Globus pallidus (tissue), 1 donor: ENCODE measurements around the gene MED27.

Source experiments
- DNase-seq: peaks from one replicate; pipeline ENCODE4 v3.0.0-alpha.2; 2015; ENCODE audit warnings: low spot score

Gene MED27

DNA sequence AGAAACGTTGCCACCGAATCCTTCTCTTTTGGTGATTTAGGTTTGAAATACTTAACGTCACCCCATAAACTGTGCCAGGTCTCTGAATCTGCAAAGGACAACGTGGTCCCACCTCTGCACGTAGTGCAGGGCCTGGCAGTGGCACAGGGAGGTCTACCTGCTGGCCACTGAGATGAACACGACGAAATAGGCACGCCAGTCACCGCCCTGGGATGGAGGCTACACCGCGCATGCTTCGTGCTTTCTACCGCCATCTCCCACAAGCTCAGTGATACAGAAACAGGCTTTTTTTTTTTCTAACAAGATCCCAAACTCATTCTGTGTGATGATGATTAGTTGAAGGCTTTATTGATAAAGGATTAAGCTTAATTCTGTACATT lies 199.8 kb downstream of the MED27 start:
- no peak for DNase-seq

DNA sequence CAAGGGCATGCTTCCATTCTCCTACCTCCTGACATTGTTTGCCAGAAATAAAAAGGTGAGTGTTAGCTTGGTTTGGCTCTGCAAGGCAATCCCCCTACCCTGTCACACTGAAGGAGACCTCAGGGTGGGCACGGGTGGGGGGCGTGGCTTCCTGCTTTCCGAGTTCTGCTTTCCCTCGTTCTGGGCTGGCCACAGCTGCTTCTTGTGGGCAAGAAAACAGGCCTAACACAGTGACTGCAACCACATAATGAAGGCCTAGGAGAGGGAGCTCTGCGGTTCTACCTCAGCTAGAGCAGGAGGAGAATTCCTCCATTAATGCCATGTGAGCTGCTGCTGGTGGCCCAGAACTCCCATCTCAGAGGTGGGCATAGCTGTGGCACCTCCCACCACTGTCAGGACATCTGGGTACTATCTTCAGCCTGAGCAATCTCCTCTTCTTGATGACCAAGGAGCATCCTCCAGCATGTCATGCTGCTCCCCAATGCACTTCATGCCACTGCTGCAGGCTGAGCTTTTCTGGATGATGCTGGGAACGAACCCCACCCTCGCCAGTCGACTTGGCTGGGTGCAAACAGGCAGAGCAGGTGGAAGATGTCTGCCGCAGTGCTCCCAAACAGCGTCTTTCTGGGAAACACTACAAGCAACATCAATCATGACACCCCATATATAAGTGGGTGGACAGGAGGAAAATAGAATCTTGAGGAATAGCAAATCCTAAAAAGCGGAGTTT lies 200.3 kb downstream of the MED27 start:
- DNase-seq, result no peak

DNA sequence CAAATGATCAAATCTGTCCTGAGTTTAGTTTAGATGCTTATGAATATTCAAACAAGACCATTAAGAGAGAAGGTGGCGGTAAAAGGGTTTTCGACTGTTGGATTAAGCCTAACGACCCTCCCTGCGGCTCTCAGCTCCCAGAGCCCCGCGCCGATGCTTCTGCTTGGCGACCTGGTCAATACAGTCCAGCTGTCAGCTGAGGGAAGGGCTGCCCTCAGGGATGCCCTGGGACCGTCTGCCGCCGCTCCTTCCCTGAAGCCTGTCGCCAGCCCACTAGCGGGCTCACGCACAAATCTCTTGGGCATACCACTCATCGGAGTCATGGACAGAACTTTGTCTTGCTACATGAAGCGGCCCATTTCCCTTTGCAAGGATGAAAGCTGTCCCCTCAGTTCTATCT lies 203.2 kb downstream of the MED27 start:
- DNase-seq, result no peak

DNA sequence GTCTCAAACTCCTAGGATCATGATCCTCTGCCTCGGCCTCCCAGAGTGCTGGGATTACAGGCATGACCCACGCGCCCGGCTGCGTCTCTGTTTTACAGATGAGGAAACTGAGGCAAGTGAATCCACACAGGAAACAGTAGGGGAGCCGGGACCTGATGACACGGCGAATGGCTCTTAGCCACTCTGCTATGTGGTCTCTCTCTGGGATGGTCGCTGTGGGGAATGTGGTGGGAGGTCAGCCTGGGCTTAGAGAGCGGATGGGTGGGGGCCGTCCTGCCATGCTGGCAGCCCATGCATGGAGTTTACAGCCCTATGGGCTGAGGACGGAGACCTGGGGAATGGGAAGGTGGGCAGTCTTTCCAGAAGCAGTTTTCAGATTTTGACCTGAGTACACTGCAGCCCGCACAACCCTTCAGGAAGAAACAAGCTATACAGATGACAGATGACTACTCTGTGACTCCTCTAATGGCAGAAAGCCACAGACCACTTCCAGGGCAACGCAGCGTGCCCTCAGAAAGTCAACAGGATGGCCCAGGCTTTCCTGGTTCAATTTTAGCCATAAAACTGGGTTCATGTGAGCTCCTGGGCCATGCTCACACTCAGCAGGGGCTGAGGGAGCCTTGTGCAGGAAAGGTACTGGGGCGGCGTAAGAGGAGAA lies 203.7 kb downstream of the MED27 start:
- no peak for DNase-seq

DNA sequence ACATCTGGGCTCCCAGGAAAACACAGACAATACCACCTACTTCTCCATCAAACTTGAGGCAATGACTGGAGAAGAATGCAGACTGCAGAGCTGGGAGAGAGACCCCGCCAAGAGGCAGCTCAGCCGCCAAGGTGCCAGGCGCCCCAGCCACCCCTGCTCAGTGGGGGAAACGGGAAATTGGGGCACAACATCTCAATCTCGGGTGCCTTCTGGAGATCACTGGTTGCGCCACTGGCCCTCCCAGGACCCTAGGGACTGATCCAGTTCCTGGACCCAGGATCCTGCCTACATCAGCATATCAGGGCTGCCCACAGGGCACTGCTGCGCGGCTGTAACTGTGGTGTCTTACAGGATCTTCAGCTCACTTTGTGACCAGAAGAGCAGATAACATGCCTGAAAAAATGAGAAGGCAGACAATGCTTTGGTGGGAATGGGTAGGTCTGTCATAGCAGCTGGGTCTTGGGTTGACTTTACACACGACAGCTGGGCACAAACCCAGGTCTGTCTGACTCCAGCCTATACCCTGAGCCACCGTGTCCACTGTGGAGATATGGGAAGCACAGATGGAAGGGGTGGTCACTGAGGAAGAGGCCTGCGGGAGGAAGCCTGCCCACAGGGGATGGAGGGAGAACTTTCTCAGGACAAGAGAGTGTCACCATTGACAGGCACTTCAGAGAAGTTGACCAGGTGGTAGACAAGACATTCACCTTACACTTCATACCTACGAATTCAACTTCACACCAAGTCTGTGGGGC lies 204.6 kb downstream of the MED27 start:
- no peak for DNase-seq

DNA sequence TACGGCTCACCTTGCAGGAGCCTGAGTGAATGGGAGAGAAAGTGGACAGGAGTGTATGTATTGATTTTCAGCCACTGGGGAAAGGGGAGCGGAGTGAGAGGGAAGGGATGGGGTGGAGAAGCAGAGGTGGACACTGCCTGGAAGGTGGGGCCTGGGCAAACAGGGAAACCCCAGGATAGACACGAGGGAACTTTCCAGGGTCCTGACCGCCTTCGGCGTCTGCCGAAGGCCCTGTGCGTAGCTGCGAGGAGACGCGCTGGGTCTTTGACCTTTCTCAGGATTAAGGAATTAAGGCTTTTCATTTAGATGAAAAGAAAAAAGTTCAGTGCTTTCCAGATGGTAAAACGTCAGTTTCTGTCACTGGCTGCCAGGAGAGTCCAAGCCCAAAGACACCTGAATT lies 205.2 kb downstream of the MED27 start:
- DNase-seq, result no peak

DNA sequence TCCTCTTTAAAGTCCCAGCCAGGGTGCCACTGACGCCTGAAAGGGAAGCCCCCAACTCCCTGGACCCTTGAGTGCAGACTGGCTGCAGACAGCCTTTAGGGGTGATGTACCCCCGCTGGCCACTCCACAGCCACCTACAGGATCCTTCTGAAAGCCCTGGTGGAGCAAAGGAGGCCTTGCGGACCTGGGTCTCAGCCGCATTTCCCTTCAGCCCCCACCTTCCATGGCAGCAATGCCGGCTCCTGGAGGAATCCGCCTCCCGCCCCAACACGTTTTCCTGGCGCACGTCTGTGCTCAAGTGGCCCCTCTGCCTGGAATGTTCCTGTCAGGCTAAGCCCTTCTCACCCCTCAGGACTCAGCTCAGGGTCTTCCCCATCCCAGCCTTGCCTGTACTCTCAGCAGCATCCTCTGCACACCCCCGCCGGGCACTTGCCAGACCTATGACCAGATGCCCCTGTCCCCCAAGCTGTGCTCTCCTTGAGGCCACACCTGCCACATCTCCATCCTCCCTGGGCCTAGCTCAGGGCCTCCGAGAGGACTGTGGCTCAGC lies 205.7 kb downstream of the MED27 start:
- no peak for DNase-seq

DNA sequence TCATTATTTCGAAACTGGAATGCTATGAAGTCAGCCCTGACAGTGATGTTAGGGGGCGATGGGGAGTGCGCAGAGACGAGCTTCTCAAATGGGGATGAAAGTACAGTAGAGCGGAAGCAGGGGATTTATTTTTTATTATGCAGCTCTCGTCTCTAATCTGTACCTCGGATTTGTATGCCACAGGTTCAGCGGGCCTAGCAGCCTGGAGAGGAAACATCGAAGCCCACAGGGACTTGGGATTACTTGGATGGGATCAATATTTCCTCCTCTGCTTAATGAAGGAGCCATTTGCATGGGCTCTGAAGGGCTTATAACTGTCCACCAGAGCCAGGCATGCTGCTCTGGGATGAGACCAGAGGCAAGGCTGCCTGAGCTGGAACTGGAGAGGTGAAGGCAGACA lies 206.3 kb downstream of the MED27 start:
- no peak for DNase-seq

DNA sequence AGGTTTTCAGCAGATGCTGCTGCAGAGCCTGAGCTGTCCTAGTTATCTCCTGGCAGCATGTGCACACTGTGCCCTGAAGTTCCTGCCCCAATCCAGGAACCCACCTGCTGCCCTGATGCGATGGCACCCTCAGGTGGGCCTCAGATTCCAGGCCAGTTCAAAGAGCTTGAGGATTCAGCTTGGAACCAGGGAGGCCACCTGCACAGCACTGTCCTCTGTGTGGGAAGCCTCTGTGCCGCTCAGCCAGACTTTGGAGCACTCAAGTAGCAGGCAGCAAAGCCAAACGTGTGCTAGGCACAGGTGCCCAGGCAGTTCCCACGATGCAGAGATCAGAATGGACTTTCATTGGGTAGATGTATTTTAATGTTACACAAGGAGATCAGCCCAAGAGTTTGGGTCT lies 207.0 kb downstream of the MED27 start:
- no peak for DNase-seq

DNA sequence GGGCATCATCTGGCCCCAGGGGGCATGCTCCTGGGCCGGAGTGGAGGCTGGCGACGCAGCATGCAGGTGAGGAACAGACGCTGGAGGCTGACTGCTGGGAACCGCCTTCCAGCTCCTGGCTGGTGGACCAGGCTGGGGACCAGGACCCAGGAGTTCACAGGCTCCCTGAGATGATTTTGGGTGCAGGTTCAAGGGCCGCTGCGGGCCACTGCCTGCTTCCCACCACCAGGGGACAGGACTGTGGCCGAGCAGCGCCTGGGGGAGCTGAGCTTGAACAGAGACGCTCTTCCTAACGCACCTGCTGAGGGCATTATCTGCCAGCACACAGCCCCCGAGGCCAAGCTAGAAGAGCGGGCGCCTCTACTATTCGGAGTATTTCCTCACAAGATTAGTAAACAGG lies 207.7 kb downstream of the MED27 start:
- DNase-seq, result no peak

DNA sequence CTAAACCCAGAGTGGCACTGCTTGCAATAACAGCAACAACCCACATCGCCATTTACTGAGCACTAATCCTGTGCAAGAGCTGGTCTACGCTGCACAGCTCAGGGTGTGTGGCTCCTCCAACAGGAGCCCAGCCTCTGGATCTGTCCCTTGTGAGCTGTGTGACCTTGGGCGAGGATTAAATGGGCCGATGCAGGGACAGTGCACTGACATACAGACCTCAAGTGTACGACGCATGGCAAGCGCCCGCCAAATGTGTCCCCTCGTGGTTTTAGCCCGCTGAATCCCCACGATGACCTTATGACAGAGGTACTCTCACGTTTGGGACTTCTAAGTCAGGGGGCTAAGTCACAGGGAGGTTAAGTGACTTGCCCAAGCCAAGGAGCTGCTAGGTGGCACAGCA lies 209.5 kb downstream of the MED27 start:
- no peak for DNase-seq

DNA sequence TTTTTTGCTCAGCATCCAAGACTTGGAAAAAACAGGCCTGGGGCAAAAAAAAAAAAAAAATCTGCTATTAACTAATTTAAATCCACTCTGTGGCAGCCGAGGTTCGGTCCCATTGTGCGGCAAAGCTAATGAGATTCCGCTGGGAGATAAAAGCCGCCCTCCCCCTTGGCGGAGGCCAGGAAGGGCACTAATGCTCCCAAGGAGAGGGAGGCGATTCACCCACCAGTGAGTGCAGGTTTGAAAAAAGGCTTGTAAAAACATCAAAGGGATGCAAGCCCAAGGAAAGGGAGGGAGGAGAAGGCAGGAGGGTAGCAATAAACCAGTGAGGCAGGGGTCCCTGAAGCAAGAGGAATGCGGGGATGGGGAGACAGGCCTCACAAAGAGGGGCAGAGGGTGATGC lies 210.3 kb downstream of the MED27 start:
- DNase-seq, result no peak

DNA sequence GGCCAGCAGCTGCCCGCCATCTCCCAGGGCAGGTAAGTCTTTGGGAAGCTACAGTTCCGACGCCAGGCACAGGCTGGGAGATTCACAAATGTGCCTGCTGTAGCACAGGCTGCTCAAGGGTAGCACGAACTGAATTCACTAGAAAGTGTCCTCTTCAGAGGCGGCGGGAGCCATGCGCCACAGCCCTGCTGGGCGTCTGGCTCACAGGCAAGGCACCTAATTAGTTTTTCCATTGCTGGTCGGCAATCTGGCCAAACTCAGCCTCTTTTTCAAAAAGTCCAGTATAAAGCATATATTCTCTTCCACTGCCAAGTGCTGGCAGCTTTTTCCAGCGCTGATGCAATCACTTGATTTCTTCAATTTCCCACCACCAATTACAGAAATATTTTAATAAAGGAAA lies 210.9 kb downstream of the MED27 start:
- DNase-seq, result peak; percentile 43

DNA sequence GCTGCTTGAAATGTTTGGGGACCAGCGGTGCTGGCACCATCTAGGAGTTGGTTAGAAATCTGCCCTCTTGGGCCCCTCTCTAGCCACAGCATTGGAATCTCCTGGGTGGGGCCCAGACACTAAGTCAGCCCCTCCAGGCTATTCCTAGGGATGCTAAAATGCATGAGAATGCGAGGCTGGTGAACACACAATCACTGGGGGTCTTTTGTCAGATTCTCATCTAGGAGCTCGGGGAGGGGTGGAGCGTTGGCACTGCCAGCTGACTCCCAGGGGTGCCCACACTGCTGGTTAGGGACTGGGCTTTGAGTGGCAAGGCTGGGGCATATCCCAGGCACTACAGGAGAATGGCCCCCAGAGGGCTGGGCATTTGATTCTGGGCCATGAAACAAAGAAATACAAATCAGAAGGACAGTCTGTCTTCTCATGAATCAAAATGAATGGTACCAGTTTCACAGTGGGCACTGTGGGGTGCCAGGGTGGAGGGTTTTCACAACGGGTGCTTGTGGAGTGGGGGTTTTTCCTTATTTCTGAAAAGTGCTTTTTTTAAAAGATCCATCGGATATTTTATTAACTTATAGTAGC lies 212.0 kb downstream of the MED27 start:
- peak; percentile 45 for DNase-seq

DNA sequence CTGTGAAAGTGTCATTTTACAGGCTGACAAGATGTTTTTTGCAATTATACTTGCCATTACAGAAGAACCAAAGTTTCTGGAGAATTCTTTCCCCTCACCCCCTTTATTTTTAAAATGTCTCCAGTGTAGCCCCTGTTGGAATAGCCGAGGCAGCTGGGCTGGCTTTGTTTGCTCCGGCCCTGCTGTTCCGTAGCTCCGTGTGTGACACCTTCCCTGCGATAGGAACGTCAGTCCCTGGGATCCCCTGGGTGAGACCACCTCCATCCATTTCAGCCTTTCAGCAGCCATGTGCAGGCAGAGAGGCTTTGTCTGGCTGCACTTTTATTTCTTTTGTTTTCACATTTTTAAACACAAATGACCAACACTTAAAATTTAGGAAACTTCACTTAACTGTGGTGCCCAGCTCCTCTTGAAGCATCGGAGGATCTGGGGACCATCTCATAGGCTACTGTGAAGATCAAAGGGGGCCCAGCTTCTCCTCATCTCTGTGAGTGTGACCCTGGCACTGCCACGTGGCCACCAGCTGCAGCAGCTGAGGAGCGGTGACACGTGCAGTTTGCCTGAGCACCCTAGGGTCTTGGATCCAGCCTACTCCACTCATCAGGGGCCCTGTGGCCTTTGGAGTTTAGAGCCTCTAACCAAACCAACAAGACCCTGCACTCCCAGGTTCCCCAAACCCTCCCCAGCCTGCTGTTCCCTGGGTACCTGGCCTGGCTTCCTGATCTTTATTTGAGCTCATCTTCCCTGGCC lies 214.0 kb downstream of the MED27 start:
- DNase-seq, result no peak

DNA sequence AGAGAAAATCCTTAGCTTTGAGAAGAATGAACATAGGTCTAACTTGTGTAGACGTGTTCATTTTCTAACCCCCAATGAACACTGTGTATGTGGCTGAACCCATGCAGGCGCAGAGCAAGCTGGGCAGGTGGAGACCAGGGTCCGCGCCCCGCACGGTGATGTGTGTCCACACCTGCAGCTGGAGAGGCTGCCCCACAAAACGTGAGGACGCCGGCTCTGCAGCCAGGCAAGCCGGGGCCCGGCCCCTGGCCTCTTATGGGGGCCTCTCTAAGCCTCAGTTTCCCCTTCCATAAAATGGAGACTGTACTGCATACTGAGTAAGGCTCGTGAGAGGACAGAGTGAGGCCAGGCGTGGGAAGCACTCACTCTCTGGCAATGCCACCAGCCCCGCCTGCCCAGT lies 215.1 kb downstream of the MED27 start:
- DNase-seq, result no peak

DNA sequence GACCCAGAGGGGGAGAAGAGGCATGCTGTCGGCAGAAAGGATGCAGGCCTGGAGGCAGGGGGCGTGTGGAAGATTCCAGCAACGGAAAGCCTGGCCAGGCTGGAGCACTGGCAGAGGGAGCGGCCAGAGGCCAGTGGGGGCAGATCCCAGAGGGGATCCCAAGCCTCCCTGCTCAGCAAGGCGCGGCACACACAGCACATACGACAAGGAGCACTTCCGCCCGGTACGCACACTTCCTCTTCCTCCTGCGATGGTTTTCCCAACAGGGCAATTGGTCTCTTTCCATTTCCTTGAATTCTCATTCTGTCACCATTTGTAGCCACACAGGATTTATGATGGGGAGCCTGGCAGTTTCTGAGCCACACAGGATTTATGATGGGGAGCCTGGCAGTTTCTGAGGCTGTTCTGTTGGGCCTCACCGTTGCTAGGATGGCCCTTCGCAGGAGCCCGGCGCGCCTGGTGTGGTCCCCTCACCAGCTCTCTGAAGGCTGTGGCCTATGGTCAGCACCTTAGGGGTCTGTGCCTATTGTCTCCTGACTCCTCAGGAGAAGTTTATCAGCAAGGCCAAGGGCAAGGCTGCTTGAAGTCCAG lies 216.3 kb downstream of the MED27 start:
- no peak for DNase-seq

DNA sequence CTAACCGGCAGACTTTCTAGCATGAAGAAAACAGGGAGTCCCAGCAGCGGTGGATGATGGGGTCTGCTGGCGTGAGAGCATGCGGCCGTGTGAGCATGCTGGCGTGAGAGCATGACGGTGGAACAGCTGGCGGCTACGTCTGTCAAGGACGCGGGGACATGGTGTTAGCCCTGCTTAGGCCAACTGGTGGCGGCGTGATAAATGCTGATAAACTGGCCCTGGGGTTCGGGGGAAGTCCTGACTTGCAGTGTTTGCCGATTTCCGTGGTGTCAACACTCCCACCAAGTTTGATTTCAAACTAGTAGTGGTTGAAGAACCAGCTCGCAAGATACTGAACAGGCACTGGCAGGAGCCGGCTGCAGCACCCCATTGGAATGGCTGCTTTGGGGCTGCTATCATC lies 217.4 kb downstream of the MED27 start:
- no peak for DNase-seq

DNA sequence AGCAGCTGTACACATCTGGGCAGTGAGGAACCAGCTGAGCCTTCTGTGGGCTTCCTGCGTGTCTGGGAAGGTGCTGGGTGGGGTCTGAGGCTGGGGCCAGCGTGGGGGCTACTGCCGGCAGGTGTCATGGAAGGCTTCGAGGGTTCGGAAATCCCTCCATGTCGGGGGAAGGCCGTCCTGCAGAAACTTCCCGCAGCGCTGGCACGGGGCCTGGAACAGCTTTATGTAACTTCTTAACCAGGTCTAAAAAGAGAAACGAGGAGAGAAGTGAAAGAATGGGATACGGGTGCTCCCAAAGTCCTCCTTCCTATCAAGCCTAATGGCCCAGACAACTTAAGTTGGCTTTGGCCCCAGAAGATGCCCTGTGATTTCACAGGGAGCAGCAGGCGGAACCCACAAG lies 219.2 kb downstream of the MED27 start:
- DNase-seq, result no peak

DNA sequence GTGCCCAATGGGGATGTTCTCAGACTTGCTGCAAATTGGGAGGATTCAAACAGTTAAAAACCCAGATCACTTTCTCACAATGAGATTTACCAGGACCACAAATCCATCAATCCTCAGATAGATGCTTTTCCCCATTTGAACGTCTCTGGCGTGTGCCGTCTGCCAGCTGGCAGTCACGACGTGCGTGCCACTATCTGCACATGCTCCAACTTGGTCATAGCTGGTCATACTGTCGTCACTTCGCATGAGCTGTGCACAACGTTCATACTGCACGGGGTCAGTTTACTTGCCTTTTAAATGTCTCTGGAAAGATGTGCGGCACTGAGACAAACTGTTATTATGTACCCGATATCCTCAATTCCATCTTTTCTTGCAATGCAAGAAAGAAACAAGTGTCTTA lies 221.5 kb downstream of the MED27 start:
- DNase-seq, result no peak

DNA sequence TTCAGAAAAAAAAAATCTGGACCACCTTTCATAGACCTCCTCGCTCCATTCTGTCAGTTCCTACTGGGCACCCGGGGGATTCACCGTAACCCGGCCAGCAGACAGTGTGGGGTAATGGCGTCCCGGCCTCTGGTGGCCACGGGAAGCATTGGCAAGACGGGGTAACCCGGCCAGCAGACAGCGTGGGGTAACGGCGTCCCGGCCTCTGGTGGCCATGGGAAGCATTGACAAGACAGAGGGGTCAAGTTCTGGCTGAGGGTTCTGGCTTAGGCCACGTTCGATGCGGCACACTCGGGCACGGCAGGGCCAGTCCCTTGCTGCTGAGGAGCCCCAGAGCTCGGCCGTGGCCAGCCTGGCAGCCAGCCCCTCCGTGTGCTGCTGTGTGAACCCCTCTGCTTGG lies 223.6 kb downstream of the MED27 start:
- DNase-seq, result no peak
